NCI-H345 treated with DMSO at 0.1 percent for 48 hours (cell line): Measurements from ENCODE around the gene MSANTD4.
"Not testable (repeated sequence)": the region's sequence is repeated elsewhere in the genome, so short reads cannot be mapped to it uniquely, and the experiment has no call there.

Experiments
- DNase-seq: peaks from one replicate; lab custom pipeline; 2025; ENCODE audit not compliant: unreplicated experiment; lab: John Stamatoyannopoulos, UW

MSANTD4 gene

GRCh38 chr11:106014620-106015019 lies 7.4 kb downstream of the MSANTD4 start:
- no peak for DNase-seq

GRCh38 chr11:106014035-106014434 lies 8.0 kb downstream of the MSANTD4 start:
- no peak for DNase-seq

- no peak for DNase-seq
These were observed 9.3 kb downstream of the MSANTD4 start for GRCh38 chr11:106012744-106013143.

DNA sequence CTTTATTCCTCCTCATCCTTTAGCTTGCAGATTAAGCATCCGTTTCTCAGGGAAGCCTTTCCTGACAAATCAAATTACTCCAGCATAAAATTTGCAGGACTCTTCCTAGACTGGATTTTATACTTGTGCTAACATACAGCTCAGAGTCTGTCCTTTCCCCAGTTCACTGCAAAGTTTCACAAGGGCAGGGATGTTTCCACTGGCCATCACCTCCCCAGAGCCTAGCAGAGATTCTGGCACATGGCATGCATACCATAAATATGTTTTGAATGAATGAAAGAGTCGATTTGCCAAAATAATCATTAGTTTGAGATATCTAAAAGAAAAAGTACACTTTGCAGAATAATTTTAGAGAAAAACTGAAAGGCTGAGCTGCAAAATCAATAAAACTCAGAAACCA lies 10.6 kb downstream of the MSANTD4 start:
- DNase-seq, result no peak

DNA sequence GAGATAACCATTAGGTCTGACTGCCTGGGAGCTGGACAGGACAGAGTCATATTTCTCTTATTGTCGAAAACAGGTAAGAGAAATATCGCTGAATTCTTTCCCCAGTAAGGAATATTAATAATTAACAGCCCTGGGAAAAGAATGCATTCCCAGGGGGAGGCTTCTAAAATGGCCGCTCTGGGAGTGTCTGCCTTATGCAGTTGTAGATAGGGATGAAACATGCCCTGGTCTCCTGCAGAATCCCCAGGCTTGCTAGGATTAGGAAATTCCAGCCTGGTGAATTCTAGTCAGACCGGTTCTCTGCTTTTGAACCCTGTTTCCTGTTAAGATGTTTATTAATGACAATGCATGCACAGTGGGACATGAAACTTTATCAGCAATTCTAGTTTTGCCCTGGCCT lies 18.9 kb downstream of the MSANTD4 start:
- not testable (repeated sequence) for DNase-seq

DNA sequence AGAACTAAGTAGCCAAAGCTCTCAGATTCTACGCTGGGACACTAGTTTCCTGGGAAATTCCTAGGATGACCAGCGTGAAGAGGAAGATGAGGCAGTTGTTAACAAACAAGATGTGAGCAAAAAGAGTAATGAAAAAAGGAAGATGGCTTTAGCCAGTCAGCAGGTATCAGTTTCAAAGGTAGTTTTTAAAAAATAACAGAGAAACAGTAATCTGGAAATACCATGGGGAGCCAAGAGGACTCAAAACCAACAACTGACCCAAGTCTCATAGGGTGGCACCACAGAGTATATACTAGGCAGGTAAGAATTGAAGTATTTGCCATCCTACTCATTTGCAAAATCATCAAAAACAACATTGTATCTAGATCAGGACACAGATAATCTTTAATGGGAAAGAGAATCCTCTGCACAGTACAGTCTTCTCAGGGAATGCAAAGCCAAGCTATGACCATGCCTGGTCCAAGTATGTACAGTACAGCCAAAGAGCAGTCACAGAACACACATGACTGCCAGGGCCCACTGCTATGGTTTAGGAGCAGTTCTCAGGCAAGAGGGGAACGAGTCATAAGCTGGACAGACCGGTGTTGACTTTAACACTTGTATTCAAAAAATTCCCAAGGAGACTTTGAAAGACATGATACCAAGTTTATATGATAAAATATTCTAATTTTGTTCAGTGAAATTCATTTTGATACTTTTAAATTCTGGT lies 20.6 kb downstream of the MSANTD4 start:
- DNase-seq, result no peak

DNA sequence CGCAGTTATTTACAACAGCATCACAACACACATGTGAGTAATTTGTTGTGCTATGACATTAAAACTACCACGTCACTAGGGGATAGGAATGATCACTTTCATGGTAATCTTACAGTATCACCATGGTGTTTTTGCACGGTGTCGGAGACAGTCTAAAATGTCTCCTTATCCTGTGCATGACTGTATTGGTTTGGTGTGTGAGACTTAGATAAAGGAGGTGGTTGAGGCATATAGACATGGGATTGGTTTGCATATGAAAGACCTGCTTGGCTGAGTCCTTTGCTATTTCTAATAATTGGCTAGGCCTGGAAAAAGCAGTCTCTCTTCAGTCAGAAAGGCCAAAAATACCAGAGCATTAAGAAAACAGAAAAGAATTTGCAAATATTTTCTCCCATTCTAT lies 30.2 kb downstream of the MSANTD4 start:
- no peak for DNase-seq

GRCh38 chr11:105989124-105989523 lies 32.9 kb downstream of the MSANTD4 start:
- no peak for DNase-seq

DNA sequence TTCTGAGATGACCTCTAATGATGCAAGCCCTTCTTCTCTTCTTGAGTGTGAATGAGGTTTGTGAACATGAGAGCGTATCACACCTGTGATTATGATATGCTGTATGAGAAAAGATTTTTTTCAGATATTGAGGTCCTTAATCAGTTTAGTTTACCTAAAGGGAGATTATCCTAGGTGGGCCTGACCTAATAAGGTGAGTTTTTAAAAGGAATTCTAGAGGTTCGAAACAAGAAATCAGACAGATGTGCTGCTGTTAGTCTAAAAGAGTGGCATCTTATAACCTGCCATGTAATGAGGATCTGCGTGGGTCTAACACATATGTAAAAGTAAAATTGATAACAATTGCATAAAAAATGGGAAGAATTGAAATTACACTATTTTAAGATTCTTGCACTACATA lies 33.8 kb downstream of the MSANTD4 start:
- DNase-seq, result no peak

DNA sequence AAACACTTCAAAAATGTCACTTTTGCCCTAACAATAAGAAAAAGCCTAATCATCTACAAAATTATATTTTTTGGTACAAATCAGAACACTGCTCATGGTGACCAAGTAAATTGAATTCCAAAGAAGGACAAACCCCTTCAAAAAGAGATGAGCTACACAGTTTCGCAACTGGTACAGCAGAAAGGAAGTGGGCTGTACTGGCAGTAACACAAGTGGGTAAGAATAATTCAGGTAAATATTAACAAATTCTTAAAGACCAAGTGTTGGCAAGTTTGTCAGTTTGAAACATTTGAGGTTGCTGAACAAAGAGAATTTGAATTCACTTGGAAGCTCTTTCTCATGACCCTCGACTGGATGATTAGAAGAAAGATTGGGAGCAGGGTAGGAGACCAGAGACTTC lies 35.5 kb downstream of the MSANTD4 start:
- no peak for DNase-seq

DNA sequence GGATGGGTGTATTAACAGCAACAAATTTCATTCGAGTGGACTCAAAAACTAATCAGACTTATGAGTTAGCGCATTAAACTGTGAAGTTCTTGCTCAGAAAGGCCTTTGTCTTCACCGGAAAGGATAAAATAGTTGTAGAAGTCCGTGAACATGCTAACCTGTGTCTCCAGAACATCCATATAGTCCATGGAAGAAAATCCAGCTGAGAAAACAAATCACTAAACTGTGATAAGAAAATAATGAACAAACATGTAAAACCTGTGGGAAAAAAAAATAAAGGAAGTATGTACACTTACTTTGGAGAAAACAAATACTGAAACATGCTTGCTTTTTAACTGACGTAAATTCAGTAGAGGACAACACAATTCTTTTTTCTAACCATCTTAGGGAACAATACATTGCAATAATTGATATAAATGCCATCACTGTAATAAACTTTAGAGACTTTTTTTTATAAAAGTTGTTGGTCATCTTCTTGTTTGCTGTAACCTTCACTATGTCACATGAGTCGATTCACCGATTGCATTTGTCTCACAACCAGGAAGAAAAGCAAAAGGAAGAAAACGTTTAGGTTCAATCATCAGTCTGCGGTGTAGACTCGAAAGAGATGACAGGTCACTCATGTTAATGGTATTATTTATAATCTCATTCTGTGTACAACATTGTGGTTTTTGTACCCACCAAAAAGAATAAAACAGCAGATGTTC lies 41.9 kb downstream of the MSANTD4 start:
- no peak for DNase-seq

GRCh38 chr11:105975128-105975527 lies 46.9 kb downstream of the MSANTD4 start:
- DNase-seq, result no peak

GRCh38 chr11:105969756-105970155 lies 52.3 kb downstream of the MSANTD4 start:
- no peak for DNase-seq

DNA sequence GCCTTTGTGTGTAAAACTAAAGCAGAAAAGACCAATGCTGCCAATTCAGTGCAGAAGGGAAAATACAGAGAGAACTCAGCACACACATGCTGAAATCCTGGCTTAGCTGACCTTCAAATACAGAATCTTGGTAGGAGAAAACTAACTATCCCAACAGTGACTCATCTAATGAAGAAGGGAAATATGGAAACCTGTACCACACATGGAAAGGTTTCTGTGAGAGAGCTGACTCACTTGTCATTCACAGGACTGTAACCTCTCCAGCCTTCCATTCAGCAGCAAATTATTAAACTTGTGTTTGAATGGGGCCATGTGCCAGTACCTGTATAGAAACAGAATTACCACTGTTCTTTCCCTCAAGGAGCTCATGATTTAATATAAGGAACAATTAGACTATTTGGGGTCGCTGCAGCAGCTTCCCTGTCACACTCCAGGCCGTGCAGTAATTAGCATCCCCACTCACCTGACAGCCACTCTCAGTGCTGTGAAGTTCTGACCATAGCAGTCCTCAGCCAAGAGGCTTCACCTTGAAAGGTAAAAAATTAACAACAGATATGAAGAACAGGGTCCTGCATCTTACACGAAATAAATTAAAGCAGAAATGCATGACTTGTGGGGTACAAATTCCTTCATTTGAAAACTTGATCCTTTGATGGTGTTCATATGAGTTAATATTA lies 53.9 kb downstream of the MSANTD4 start:
- no peak for DNase-seq

- DNase-seq, result no peak
These were observed 61.5 kb downstream of the MSANTD4 start for GRCh38 chr11:105960252-105961245.
